Thyroid gland (tissue), 4 donors: ENCODE data around the gene COL10A1. TPM values are rescaled to one million over a fixed set of nuclear protein-coding genes. Genes with fewer than 3 reads are reported as not detected.

Source experiments
- DNase-seq, 2 donors: peaks; one replicate each; pipeline ENCODE4 v3.0.0-alpha.2; 2019
- H3K27ac ChIP-seq, 3 donors: fragments of 200-600 bp; sonication (generic); 1 replicate in 2 of 3; 2 replicates in 1 of 3; pipeline ENCODE4 v1.5.1; 2016 to 2019; ENCODE audit warnings: mild to moderate bottlenecking in 1 of 3, moderate library complexity in 1 of 3
- H3K27me3 ChIP-seq: fragments of 200-600 bp; sonication (generic); one replicate; pipeline ENCODE4 v1.5.1; 2019
- H3K36me3 ChIP-seq, 2 donors: fragments of 200-600 bp; sonication (generic); one replicate each; pipeline ENCODE4 v1.5.1; 2016 to 2019
- H3K4me1 ChIP-seq, 2 donors: fragments of 200-600 bp; sonication (generic); one replicate each; pipeline ENCODE4 v1.5.1; 2017 to 2019
- H3K4me3 ChIP-seq, 3 donors: fragments of 200-600 bp; sonication (generic); replicated peaks in 1 of 3; 1 replicate in 2 of 3; 2 replicates in 1 of 3; pipeline ENCODE4 v1.5.1; 2016; ENCODE audit warnings: mild to moderate bottlenecking in 1 of 3
- H3K9me3 ChIP-seq: fragments of 200-600 bp; sonication (generic); one replicate; pipeline ENCODE4 v1.5.1; 2017
- POLR2A ChIP-seq, 2 donors: fragments of 450-650 bp; IDR thresholded peaks; one replicate each; pipeline ENCODE4 v1.6.1; 2017; ENCODE audit warnings: antibody characterized with exemption in 2 of 2, mild to moderate bottlenecking in 2 of 2, moderate library complexity in 1 of 2
- WGBS, 2 donors: methylation state at CpG; one replicate each; pipeline ENCODE4 v1.1.5; 2017; 5-methylcytosine and 5-hydroxymethylcytosine counted together
- intact Hi-C: fragments of 100-400 bp; cut with DNase I; formaldehyde crosslinking; loops from one replicate; pipeline ENCODE4 v1.15.1; 2023
- total RNA-seq, 4 donors: library from RNA; depleted of rRNA; stranded (reverse); fragments of >200 nt; gene quantifications; one replicate each; pipeline ENCODE4 v1.2.3, GENCODE V29; 2016
- TF ChIP-seq, protein P1 (sequence below), 6 experiments: fragments of 200-600 bp in 3 of 6; fragments of 450-650 bp in 3 of 6; sonication (generic) in 3 of 6; IDR thresholded peaks; one replicate each; pipeline ENCODE4 v1.5.1; 2016 to 2019; ENCODE audit warnings: antibody characterized with exemption in 6 of 6, mild to moderate bottlenecking in 2 of 6, inconsistent platforms in 1 of 6, moderate library complexity in 1 of 6

COL10A1 gene
- total RNA-seq, 4 donors from 2014 or later: 0.78 TPM; not detected in 3

- Histone ChIP-seq H3K27me3 (no peaks in the 10 kb centered on the region), H3K36me3 (no peaks in the 10 kb centered on the region), H3K4me3 (no peak overlapping the region), H3K27ac (no peak overlapping the region), H3K4me1 (no peaks in the 10 kb centered on the region), H3K9me3 (no peaks in the 10 kb centered on the region)
- WGBS, 2 donors: 74 to 85% methylated on average over 4 of the region's 4 CpGs
- no peak for DNase-seq
- TF ChIP-seq, protein P1, sequence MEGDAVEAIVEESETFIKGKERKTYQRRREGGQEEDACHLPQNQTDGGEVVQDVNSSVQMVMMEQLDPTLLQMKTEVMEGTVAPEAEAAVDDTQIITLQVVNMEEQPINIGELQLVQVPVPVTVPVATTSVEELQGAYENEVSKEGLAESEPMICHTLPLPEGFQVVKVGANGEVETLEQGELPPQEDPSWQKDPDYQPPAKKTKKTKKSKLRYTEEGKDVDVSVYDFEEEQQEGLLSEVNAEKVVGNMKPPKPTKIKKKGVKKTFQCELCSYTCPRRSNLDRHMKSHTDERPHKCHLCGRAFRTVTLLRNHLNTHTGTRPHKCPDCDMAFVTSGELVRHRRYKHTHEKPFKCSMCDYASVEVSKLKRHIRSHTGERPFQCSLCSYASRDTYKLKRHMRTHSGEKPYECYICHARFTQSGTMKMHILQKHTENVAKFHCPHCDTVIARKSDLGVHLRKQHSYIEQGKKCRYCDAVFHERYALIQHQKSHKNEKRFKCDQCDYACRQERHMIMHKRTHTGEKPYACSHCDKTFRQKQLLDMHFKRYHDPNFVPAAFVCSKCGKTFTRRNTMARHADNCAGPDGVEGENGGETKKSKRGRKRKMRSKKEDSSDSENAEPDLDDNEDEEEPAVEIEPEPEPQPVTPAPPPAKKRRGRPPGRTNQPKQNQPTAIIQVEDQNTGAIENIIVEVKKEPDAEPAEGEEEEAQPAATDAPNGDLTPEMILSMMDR (IDR thresholded peaks at IDR 0.05): no peak
- TF ChIP-seq POLR2A (IDR thresholded peaks at IDR 0.05): no peak
- intact Hi-C loops: no loop called here
These were observed 20.1 kb upstream of the COL10A1 start for GRCh38 chr6:116145803-116146675.

DNA sequence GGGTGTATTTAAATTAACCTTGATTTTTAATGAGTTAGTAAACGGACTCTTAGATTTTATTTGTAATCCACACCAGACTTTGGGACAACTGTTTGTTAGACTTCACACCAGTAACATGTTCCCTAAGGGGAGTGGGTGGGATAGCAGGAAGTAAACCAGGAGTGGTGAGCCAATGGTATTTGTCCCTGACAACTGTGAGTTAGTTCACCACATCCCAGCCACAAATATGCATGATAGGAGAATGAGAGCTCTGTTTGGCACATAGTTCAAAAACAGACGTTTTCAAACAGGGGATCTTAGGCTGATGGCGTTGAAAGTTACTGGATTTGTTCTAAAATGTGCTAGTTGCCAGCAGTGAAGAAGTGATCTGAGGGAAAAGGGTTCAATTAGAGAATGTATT, 18.7 kb upstream of the COL10A1 start:
- no peak for DNase-seq
- WGBS, 2 donors: 83 to 86% methylated on average over 3 of the region's 3 CpGs

GRCh38 chr6:116139917-116140316, 14.0 kb upstream of the COL10A1 start:
- Histone ChIP-seq H3K36me3 (no peaks in the 10 kb centered on the region), H3K27ac (no peak overlapping the region), H3K4me3 (no peak overlapping the region), H3K4me1 (no peaks in the 10 kb centered on the region), H3K27me3 (no peaks in the 10 kb centered on the region), H3K9me3 (no peaks in the 10 kb centered on the region)
- peak; percentile 2 to 13 for DNase-seq
- TF ChIP-seq, protein P1 (IDR thresholded peaks at IDR 0.05): peak in 1 of 6 experiments; percentile 13
- no peak for TF ChIP-seq POLR2A (IDR thresholded peaks at IDR 0.05)
- WGBS, 2 donors: 66 to 69% methylated on average over 4 of the region's 4 CpGs
- intact Hi-C loops: no loop called here

More for the DNA sequence above, 18.7 kb upstream of the COL10A1 start:
- Histone ChIP-seq H3K4me1 (no peaks in the 10 kb centered on the region), H3K27ac (no peak overlapping the region), H3K9me3 (no peaks in the 10 kb centered on the region), H3K27me3 (no peaks in the 10 kb centered on the region), H3K4me3 (no peak overlapping the region), H3K36me3 (no peaks in the 10 kb centered on the region)
- intact Hi-C loops: no loop called here
- TF ChIP-seq POLR2A (IDR thresholded peaks at IDR 0.05): no peak
- TF ChIP-seq, protein P1 (IDR thresholded peaks at IDR 0.05): no peak

DNA sequence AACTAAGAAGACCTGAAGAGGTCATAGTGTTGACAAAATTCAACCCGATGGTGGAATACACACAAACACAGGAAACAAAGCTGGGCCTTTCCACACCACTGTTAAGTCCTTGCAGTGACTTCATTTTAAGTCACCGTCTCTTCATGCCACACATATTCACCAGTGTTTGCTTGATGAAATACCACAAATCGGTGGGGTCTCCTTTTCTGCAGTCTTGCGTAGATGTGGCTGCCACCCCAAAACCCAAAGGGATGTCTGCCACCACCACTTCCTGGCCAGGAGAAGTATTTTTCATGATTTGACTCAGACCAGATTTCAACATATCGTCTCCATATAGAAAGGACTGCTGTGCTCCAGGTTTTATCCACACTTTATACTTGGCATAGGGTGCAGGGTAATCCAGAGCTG, 11.0 kb upstream of the COL10A1 start:
- Histone ChIP-seq H3K9me3 (no peaks in the 10 kb centered on the region), H3K27me3 (no peaks in the 10 kb centered on the region), H3K27ac (no peak overlapping the region), H3K36me3 (no peaks in the 10 kb centered on the region), H3K4me1 (no peaks in the 10 kb centered on the region), H3K4me3 (no peak overlapping the region)
- TF ChIP-seq, protein P1 (IDR thresholded peaks at IDR 0.05): no peak
- no peak for TF ChIP-seq POLR2A (IDR thresholded peaks at IDR 0.05)
- intact Hi-C loops: no loop called here
- WGBS, 2 donors: 93% methylated on average over 5 of the region's 5 CpGs
- DNase-seq: no peak

GRCh38 chr6:116136373-116136772, 10.4 kb upstream of the COL10A1 start:
- WGBS, 2 donors: 94 to 98% methylated on average over 1 of the region's 1 CpG
- Histone ChIP-seq H3K4me1 (no peaks in the 10 kb centered on the region), H3K4me3 (no peak overlapping the region), H3K9me3 (no peaks in the 10 kb centered on the region), H3K36me3 (no peaks in the 10 kb centered on the region), H3K27ac (no peak overlapping the region), H3K27me3 (no peaks in the 10 kb centered on the region)
- no peak for TF ChIP-seq POLR2A (IDR thresholded peaks at IDR 0.05)
- TF ChIP-seq, protein P1 (IDR thresholded peaks at IDR 0.05): no peak
- DNase-seq: no peak
- intact Hi-C loops: no loop called here
